H1 (cell line): ENCODE data around the gene ZNF785. TPM values are rescaled to one million over a fixed set of nuclear protein-coding genes. Genes with fewer than 3 reads are reported as not detected.

Experiments
- CTCF ChIA-PET: fragments of 300-600 bp; sonication (Branson Sonifier 250); formaldehyde crosslinking; loops from one replicate; lab custom pipeline; 2021; ENCODE audit not compliant: partially characterized antibody; lab: Charles Lee
- POLR2A ChIA-PET: fragments of 300-600 bp; sonication (Branson Sonifier 250); formaldehyde crosslinking; loops from one replicate; lab custom pipeline; 2021; ENCODE audit warnings: inconsistent platforms; ENCODE audit not compliant: partially characterized antibody; lab: Charles Lee
- DNase-seq, 2 experiments: peaks; one replicate each; pipeline versions ENCODE4 v3.0.0 to v3.0.0-alpha.2; 2010 to 2022; ENCODE audit warnings: low spot score in 2 of 2, low read depth in 1 of 2, mixed read lengths in 1 of 2
- FAIRE-seq: peaks from 2 replicates; lab custom pipeline; 2011; peaks lifted over from hg19 to GRCh38; lab: Jason Lieb, UNC
- H2AFZ ChIP-seq: 2 replicates; pipeline ENCODE4 v1.8.1; 2012; ENCODE audit warnings: low read length, inconsistent platforms
- H2AK5ac ChIP-seq: 2 replicates; pipeline ENCODE4 v1.6.1; 2013; ENCODE audit warnings: low read depth, low read length
- H2BK120ac ChIP-seq: replicated peaks from 2 replicates; pipeline ENCODE3; 2013; ENCODE audit warnings: low read depth, low read length, inconsistent platforms
- H2BK12ac ChIP-seq: 2 replicates; pipeline ENCODE4 v1.6.1; 2013; ENCODE audit warnings: low read depth, low read length
- H2BK15ac ChIP-seq: 2 replicates; pipeline ENCODE4 v1.6.1; 2013; ENCODE audit warnings: low read length
- H2BK20ac ChIP-seq: 2 replicates; pipeline ENCODE4 v1.6.1; 2013; ENCODE audit warnings: low read length
- H2BK5ac ChIP-seq: 2 replicates; pipeline ENCODE4 v1.6.1; 2013; ENCODE audit warnings: low read depth, low read length
- H3K14ac ChIP-seq: 2 replicates; pipeline ENCODE4 v1.6.1; 2013; ENCODE audit warnings: inconsistent platforms; ENCODE audit not compliant: insufficient read length
- H3K18ac ChIP-seq: 2 replicates; pipeline ENCODE4 v1.6.1; 2013; ENCODE audit warnings: low read length; ENCODE audit errors: extremely low read depth
- H3K23ac ChIP-seq: 2 replicates; pipeline ENCODE4 v1.6.1; 2013; ENCODE audit warnings: inconsistent platforms; ENCODE audit not compliant: insufficient read length
- H3K23me2 ChIP-seq: 2 replicates; pipeline ENCODE4 v1.6.1; 2013; ENCODE audit warnings: low read depth, low read length
- H3K27ac ChIP-seq: 2 replicates; pipeline ENCODE4 v1.6.1; 2011; ENCODE audit warnings: low read depth, low read length, inconsistent platforms
- H3K27me3 ChIP-seq, 4 experiments: replicated peaks in 1 of 4; 1 replicate in 1 of 4; 2 replicates in 3 of 4; pipeline versions ENCODE4 v1.6.1 to v1.8.1; 2011 to 2013; ENCODE audit warnings: low read length in 3 of 4, mild to moderate bottlenecking in 3 of 4, inconsistent platforms in 2 of 4, mixed read lengths in 2 of 4, moderate library complexity in 1 of 4; ENCODE audit not compliant: control insufficient read depth in 3 of 4, insufficient read depth in 3 of 4; ENCODE audit errors: extremely low read depth in 1 of 4
- H3K36me3 ChIP-seq, 4 experiments: 2 replicates each; pipeline versions ENCODE4 v1.6.1 to v1.8.1; 2011 to 2013; ENCODE audit warnings: mild to moderate bottlenecking in 4 of 4, low read length in 3 of 4, moderate library complexity in 2 of 4, control low read depth in 1 of 4, inconsistent platforms in 1 of 4; ENCODE audit not compliant: insufficient read depth in 4 of 4, control insufficient read depth in 2 of 4
- H3K4ac ChIP-seq: replicated peaks from 2 replicates; pipeline ENCODE3; 2013; ENCODE audit warnings: low read length, low read depth, mixed read lengths, inconsistent platforms; ENCODE audit not compliant: insufficient read length
- H3K4me1 ChIP-seq, 4 experiments: replicated peaks in 1 of 4; 1 replicate in 1 of 4; 2 replicates in 3 of 4; pipeline versions ENCODE4 v1.6.1 to v1.8.1; 2011 to 2013; ENCODE audit warnings: low read length in 3 of 4, inconsistent platforms in 2 of 4, mixed read lengths in 1 of 4; ENCODE audit not compliant: insufficient read depth in 4 of 4, control insufficient read depth in 3 of 4
- H3K4me2 ChIP-seq, 2 experiments: 2 replicates each; pipeline versions ENCODE4 v1.6.1 to v1.8.1; 2011 to 2013; ENCODE audit warnings: low read depth in 2 of 2, low read length in 2 of 2, control low read depth in 1 of 2, inconsistent platforms in 1 of 2, mild to moderate bottlenecking in 1 of 2; ENCODE audit not compliant: insufficient read depth in 1 of 2
- H3K4me3 ChIP-seq, 4 experiments: fragments of 200-600, 300-600 bp in 1 of 4; sonication (generic), shearing (Covaris generic), sonication (Bioruptor Twin) in 1 of 4; 2 replicates each; pipeline versions ENCODE4 v1.5.1 to v1.8.1; 2011 to 2016; ENCODE audit warnings: low read length in 4 of 4, low read depth in 3 of 4, control low read depth in 2 of 4, inconsistent platforms in 2 of 4, mild to moderate bottlenecking in 2 of 4, mixed read lengths in 1 of 4, moderate library complexity in 1 of 4; ENCODE audit not compliant: insufficient read depth in 2 of 4; ENCODE audit errors: extremely low read depth in 1 of 4
- H3K56ac ChIP-seq: replicated peaks from 2 replicates; pipeline ENCODE3; 2013; ENCODE audit warnings: low read depth, mild to moderate bottlenecking, mixed read lengths, low read length, inconsistent platforms; ENCODE audit not compliant: insufficient read length
- H3K79me1 ChIP-seq: 2 replicates; pipeline ENCODE4 v1.6.1; 2013; ENCODE audit warnings: low read depth, low read length, control low read depth
- H3K79me2 ChIP-seq, 2 experiments: 2 replicates each; pipeline versions ENCODE4 v1.6.1 to v1.8.1; 2012 to 2013; ENCODE audit warnings: low read length in 2 of 2, mild to moderate bottlenecking in 2 of 2, inconsistent platforms in 1 of 2; ENCODE audit not compliant: insufficient read depth in 2 of 2, control insufficient read depth in 1 of 2
- H3K9ac ChIP-seq, 4 experiments: replicated peaks in 1 of 4; 1 replicate in 1 of 4; 2 replicates in 3 of 4; pipeline versions ENCODE4 v1.6.1 to v1.8.1; 2011 to 2013; ENCODE audit warnings: low read depth in 3 of 4, low read length in 3 of 4, control low read depth in 2 of 4, mild to moderate bottlenecking in 2 of 4, moderate library complexity in 2 of 4, inconsistent platforms in 1 of 4; ENCODE audit errors: extremely low read depth in 1 of 4
- H3K9me3 ChIP-seq, 2 experiments: 2 replicates each; pipeline versions ENCODE4 v1.6.1 to v1.8.1; 2012 to 2013; ENCODE audit warnings: mild to moderate bottlenecking in 2 of 2, moderate library complexity in 2 of 2, control low read depth in 1 of 2, inconsistent platforms in 1 of 2, low read depth in 1 of 2, low read length in 1 of 2, mixed read lengths in 1 of 2; ENCODE audit not compliant: insufficient read depth in 2 of 2
- H4K20me1 ChIP-seq, 2 experiments: replicated peaks in 1 of 2; 2 replicates each; pipeline versions ENCODE3 to v1.8.1; 2011 to 2013; ENCODE audit warnings: inconsistent platforms in 2 of 2, low read length in 2 of 2, mild to moderate bottlenecking in 1 of 2; ENCODE audit not compliant: insufficient read depth in 2 of 2, control insufficient read depth in 1 of 2
- H4K5ac ChIP-seq: 2 replicates; pipeline ENCODE4 v1.6.1; 2013; ENCODE audit warnings: low read length, low read depth, mixed read lengths, inconsistent platforms; ENCODE audit not compliant: insufficient read length
- H4K8ac ChIP-seq: 2 replicates; pipeline ENCODE4 v1.8.0; 2013; ENCODE audit warnings: mild to moderate bottlenecking, moderate library complexity, low read length, inconsistent platforms; ENCODE audit not compliant: insufficient read depth; ENCODE audit errors: extremely low read depth
- H4K91ac ChIP-seq: replicated peaks from 2 replicates; pipeline ENCODE3; 2013; ENCODE audit warnings: low read length, mixed read lengths, inconsistent platforms; ENCODE audit not compliant: insufficient read length
- CHD2 ChIP-seq: IDR thresholded peaks from 2 replicates; pipeline ENCODE4 v1.6.1; 2012; ENCODE audit warnings: low read length, improper control_type of control experiment
- POLR2A ChIP-seq, 2 experiments: IDR thresholded peaks; 1 replicate in 1 of 2; 2 replicates in 1 of 2; pipeline ENCODE4 v1.6.1; 2011; ENCODE audit warnings: low read depth in 2 of 2, low read length in 2 of 2, mild to moderate bottlenecking in 2 of 2; ENCODE audit errors: control extremely low read depth in 1 of 2
- WGBS, 2 experiments: shearing (Covaris generic) in 1 of 2; methylation state at CpG; one replicate each; pipeline versions ENCODE4 v1.1.6 to v1.1.7; 2013 to 2015; ENCODE audit warnings: low lambda C conversion rate in 2 of 2, mixed read lengths in 2 of 2, inconsistent platforms in 1 of 2, low coverage in 1 of 2, missing lambda C conversion rate in 1 of 2; ENCODE audit not compliant: insufficient replicate concordance in 2 of 2, insufficient coverage in 1 of 2, insufficient read length in 1 of 2; ENCODE audit errors: extremely low coverage in 1 of 2, missing lambda C conversion rate in 1 of 2; 5-methylcytosine and 5-hydroxymethylcytosine counted together
- polyA plus RNA-seq, 7 experiments: library from polyadenylated mRNA; depleted of rRNA in 3 of 7; stranded (reverse) in 5 of 7; unstranded in 2 of 7; fragments of >200 nt in 5 of 7; fragments of 200-250 nt in 2 of 7; gene quantifications; 1 replicate in 5 of 7; 2 replicates in 1 of 7; 4 replicates in 1 of 7; pipeline versions ENCODE4 v1.2.1 to v1.2.3, GENCODE V29; 2011 to 2013; ENCODE audit warnings: missing spikeins in 2 of 7, mixed read lengths in 2 of 7
- total RNA-seq: library from RNA; stranded (reverse); fragmentation: NEBNext Ultra II Directional; extraction: Animal tissue kit (Norgen Biotek cat#: 25700); gene quantifications from 2 replicates; pipeline ENCODE4 v1.2.1, GENCODE V29; 2021

ZNF785 gene
- total and polyA plus RNA-seq, 2 of the 8 experiments (the other 6 are each of a cell fraction or from before 2014, with no cell fraction given), result 8.6 to 12.9 TPM

- POLR2A ChIA-PET, result interaction anchor here (0.9 to 6.7 kb wide), 6 partner anchors 9 to 200 kb away, joined by 3 to 85 read pairs (median 6); partner anchors contain the start of genes ZNF688, ZNF689 and ZNF785
- Histone ChIP-seq H3K14ac (no peak overlapping the region), H3K18ac (no peak overlapping the region), H4K20me1 (peaks cover 0 to 2% of the 10 kb centered on the region in 2 experiments), H3K23me2 (no peaks in the 10 kb centered on the region), H3K9ac (no peak overlapping the region), H4K5ac (no peak overlapping the region), H4K91ac (no peak overlapping the region), H3K4me2 (no peak overlapping the region), H3K36me3 (peaks cover 2 to 26% (median 21%) of the 10 kb centered on the region in 4 experiments; a peak in 7 of 8 replicates), H3K23ac (no peak overlapping the region), H2AFZ (no peak overlapping the region), H3K4me3 (no peak overlapping the region), H3K56ac (no peak overlapping the region), H2BK15ac (no peak overlapping the region), H3K9me3 (no peaks in the 10 kb centered on the region), H3K27ac (no peak overlapping the region), H3K4me1 (no peaks in the 10 kb centered on the region), H3K4ac (no peak overlapping the region), H2BK120ac (no peak overlapping the region), H2BK12ac (no peak overlapping the region), H3K27me3 (no peaks in the 10 kb centered on the region), H3K79me2 (no peaks in the 10 kb centered on the region), H2BK5ac (no peak overlapping the region), H2BK20ac (no peak overlapping the region), H3K79me1 (no peaks in the 10 kb centered on the region; the same call in 1 of the 2 replicates), H4K8ac (no peak overlapping the region), H2AK5ac (no peak overlapping the region)
- TF ChIP-seq POLR2A (IDR thresholded peaks at IDR 0.05; ENCODE audit: control extremely low read depth in 1 of 2, low read depth in 2 of 2, low read length in 2 of 2) (0 out of 3 replicates have a peak, but pooled peaks of 1 of the 2 experiments have one; percentile 20), CHD2 (no peak)
- 95% methylated on average over 4 of the region's 4 CpGs; no CpG with 5 or more reads in 1 of the 2 experiments for WGBS, 2 experiments
- DNase-seq (no peak), FAIRE-seq (no peak)
- CTCF ChIA-PET, result interaction anchor here (1.1 to 7.6 kb wide), 6 partner anchors 11 to 172 kb away, joined by 3 to 42 read pairs (median 6); partner anchors contain the start of gene DCTPP1
Measured at GRCh38 chr16:30601966-30602365, 16.5 kb upstream of the ZNF785 start.
